Astrocyte of the cerebellum (primary cell): ENCODE data around the gene SLC17A8.

Source experiments
- DNase-seq: peaks from one replicate; pipeline ENCODE4 v3.0.0-alpha.2; 2011; ENCODE audit warnings: low read depth
- H3K4me3 ChIP-seq: 2 replicates; pipeline ENCODE4 v1.5.1; 2011; ENCODE audit warnings: mild to moderate bottlenecking, low read depth, low read length, moderate library complexity
- CTCF ChIP-seq: IDR thresholded peaks from 2 replicates; pipeline ENCODE4 v1.5.1; 2012; ENCODE audit warnings: low read length, low read depth, moderate library complexity, mild to moderate bottlenecking; ENCODE audit errors: missing control alignments
- in situ Hi-C: cut with HindIII; loops from 2 replicates; pipeline ENCODE4 v1.10.0; 2017; ENCODE audit warnings: low sequenced_read_pairs

Gene SLC17A8

GRCh38 chr12:100365411-100365810, 8.5 kb downstream of the SLC17A8 start:
- no peak for TF ChIP-seq CTCF
- no peak for DNase-seq
- H3K4me3 ChIP-seq: no peak overlapping the region
- in situ Hi-C loops: no loop called here

GRCh38 chr12:100368066-100368465, 11.2 kb downstream of the SLC17A8 start:
- no peak for DNase-seq
- in situ Hi-C loops: no loop called here
- no peak overlapping the region for H3K4me3 ChIP-seq
- no peak for TF ChIP-seq CTCF

GRCh38 chr12:100371146-100371545, 14.3 kb downstream of the SLC17A8 start:
- in situ Hi-C loops: no loop called here
- DNase-seq: no peak
- TF ChIP-seq CTCF: no peak
- H3K4me3 ChIP-seq: no peak overlapping the region

GRCh38 chr12:100372853-100373640, 16.2 kb downstream of the SLC17A8 start:
- H3K4me3 ChIP-seq: no peak overlapping the region
- in situ Hi-C loops: no loop called here
- TF ChIP-seq CTCF: no peak
- peak; percentile 2 for DNase-seq

GRCh38 chr12:100375038-100375735, 18.3 kb downstream of the SLC17A8 start:
- H3K4me3 ChIP-seq: no peak overlapping the region
- peak; percentile 72 for DNase-seq
- in situ Hi-C loops: no loop called here
- TF ChIP-seq CTCF: no peak

- TF ChIP-seq CTCF: no peak
- H3K4me3 ChIP-seq: no peak overlapping the region
- DNase-seq: no peak
- in situ Hi-C loops: no loop called here
Observed at GRCh38 chr12:100376161-100376560, 19.3 kb downstream of the SLC17A8 start.
